Omental fat pad (tissue), 4 donors: Measurements from ENCODE around the gene TBL1X. TPM values are rescaled to one million over a fixed set of nuclear protein-coding genes. Genes with fewer than 3 reads are reported as not detected.

ENCODE experiments used
- ATAC-seq: fragments of 150-250 bp; one replicate; pipeline ENCODE4 v1.9.1; 2016; ENCODE audit warnings: mild to moderate bottlenecking, moderate library complexity; ENCODE audit not compliant: low FRiP score
- DNase-seq: peaks from one replicate; pipeline ENCODE4 v3.0.0-alpha.2; 2019; ENCODE audit warnings: low spot score
- CTCF ChIP-seq, 3 donors: fragments of 450-650 bp; IDR thresholded peaks; one replicate each; pipeline ENCODE4 v1.5.1; 2016 to 2017; ENCODE audit warnings: antibody characterized with exemption in 3 of 3, mild to moderate bottlenecking in 3 of 3, moderate library complexity in 2 of 3
- total RNA-seq, 4 donors: library from RNA; depleted of rRNA; stranded (reverse); fragments of >200 nt; gene quantifications; one replicate each; pipeline ENCODE4 v1.1.0, GENCODE V29; 2016

The TBL1X gene
- total RNA-seq, 4 donors from 2014 or later = 13.1 to 22.7 (median 16.2) TPM

- no peak for DNase-seq
- no peak for TF ChIP-seq CTCF (IDR thresholded peaks at IDR 0.05)
- ATAC-seq = no peak
Observed at GRCh38 chrX:9657590-9658256, 192.9 kb downstream of the TBL1X start.

- ATAC-seq (no peak), DNase-seq (no peak)
- no peak for TF ChIP-seq CTCF (IDR thresholded peaks at IDR 0.05)
Observed at GRCh38 chrX:9658409-9658808, 193.6 kb downstream of the TBL1X start.

GRCh38 chrX:9659571-9660195, 194.8 kb downstream of the TBL1X start:
- no peak for DNase-seq

GRCh38 chrX:9662148-9662547, 197.3 kb downstream of the TBL1X start:
- no peak for TF ChIP-seq CTCF (IDR thresholded peaks at IDR 0.05)
- no peak for ATAC-seq
- DNase-seq = no peak

More at GRCh38 chrX:9659571-9660195, 194.8 kb downstream of the TBL1X start:
- TF ChIP-seq CTCF (IDR thresholded peaks at IDR 0.05) = no peak
- no peak for ATAC-seq

GRCh38 chrX:9663216-9663615, 198.4 kb downstream of the TBL1X start:
- TF ChIP-seq CTCF (IDR thresholded peaks at IDR 0.05) = no peak
- DNase-seq (no peak), ATAC-seq (no peak)

GRCh38 chrX:9664224-9664623, 199.4 kb downstream of the TBL1X start:
- DNase-seq (no peak), ATAC-seq (no peak)
- TF ChIP-seq CTCF (IDR thresholded peaks at IDR 0.05) = no peak

GRCh38 chrX:9665113-9665512, 200.3 kb downstream of the TBL1X start:
- DNase-seq (no peak), ATAC-seq (no peak)
- no peak for TF ChIP-seq CTCF (IDR thresholded peaks at IDR 0.05)
